COLO829 (cell line): Measurements from ENCODE around the gene DYNLT4.
"Not testable (repeated sequence)": the region's sequence is repeated elsewhere in the genome, so short reads cannot be mapped to it uniquely, and the experiment has no call there.

Experiments used
- DNase-seq: peaks from one replicate; pipeline ENCODE4 v3.0.0; 2012; ENCODE audit warnings: low spot score

Gene DYNLT4, protein sequence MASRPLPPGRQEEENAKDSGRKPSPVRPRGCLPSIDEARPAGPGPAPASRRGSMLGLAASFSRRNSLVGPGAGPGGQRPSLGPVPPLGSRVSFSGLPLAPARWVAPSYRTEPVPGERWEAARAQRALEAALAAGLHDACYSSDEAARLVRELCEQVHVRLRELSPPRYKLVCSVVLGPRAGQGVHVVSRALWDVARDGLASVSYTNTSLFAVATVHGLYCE

DNA sequence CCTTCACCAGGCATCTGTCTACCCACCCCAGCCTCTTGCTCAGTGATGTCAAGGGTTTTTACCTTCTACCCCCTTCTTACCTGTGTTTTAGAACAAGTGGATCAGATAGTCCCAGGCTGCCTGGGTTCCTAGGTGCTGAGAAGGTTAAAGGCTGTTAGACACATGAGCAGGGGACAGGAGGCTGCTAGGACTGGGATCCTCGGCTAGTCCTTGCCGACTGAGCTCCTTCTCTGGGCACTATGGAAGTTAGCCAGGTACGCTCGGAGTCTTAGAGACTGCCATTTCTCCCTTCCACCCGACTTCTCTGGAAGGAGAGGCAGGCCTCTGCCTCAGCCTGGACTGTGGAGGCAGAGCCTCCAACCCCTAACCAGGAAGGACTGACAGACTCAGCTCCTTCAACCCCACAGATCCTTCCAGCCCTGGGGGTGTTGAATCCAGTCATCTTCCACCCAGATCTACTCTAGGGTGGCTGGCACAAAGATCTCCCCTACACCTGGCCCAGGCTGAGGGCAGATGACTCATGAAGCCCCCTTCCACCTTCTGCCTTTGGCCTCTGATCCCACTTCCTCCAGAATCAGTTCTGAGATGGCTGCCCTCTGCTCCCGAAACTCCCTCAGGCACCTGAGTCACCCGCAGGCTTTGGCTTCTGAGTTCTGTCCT, at the start of gene DYNLT4:
TSS of gene DYNLT4 (minus strand) at position 648 of the 660 bp plus-strand sequence. CDS start 683 bp downstream, outside the sequence.
- DNase-seq, result no peak

DNA sequence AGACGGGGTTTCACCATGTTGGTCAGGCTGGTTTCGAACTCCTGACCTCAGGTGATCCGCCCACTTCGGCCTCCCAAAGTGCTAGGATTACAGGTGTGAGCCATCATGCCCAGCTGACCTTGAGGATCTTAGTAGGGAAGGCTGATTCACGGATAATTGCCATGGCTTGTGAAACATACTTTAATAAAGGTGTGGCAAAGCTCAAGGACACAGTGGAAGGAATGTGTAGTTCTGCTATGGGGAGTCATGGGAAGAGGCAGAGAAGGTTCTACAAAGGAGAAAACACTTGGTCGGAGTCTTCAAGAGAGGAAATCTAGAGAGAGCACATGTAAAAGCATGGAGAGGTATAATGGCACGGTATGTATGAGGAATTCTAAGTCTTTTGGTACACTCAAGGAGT, 48.6 kb upstream of the DYNLT4 start:
- DNase-seq, result no peak

DNA sequence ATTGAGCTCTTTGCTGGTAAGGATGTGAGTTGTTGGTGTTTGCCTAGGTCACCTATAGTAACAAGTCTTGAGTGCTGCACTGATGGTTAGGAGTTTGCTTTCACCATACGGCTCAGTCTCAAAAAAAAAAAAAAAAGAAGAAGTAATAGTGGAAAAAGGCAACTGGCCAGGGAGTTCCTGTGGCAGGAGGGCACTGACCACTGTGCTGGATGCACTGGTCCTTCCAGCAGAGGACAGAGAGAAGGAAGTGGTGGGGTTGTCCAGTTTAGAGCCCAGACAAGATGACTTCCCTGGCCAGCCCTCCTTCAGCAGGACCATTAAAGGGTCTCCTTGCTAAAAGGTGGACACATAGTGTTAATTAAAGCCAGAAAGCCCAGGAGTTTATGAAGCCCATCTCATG, 47.8 kb upstream of the DYNLT4 start:
- DNase-seq, result no peak

DNA sequence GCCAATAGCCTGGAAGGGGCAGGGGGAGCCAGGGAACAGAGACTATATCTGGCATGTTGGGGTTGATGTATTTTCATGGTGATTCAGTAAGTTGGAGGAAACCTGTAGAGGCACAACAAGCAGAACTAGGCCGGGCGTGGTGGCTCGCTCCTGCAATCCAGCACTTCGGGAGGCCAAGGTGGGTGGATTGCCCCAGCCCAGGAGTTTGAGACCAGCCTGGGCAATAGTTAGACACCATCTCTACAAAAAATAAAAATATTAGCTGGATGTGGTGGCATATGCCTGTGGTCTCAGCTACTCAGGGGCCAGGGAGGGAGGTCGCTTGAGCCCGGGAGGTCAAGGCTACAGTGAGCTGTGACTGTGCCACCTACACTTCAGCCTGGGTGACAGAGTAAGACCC, 46.0 kb upstream of the DYNLT4 start:
- no peak for DNase-seq

DNA sequence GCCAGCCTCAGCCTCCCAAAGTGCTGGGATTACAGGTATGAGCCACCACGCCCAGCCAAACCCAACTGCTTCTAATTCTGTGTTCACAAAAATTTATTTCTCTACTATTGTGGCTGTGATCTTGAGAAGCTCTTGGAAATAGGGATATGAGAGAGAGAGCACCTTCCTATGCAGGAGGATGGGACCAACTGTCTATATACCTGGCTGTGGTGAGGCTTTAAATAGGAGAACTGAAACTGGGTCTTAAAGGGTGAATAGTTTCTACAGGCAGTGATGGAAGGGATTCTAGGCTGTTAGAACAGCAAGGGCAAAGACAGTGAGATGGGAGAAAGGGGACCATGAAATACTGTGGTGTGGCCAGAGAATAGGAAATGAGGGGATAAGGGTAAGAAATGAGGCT, 44.2 kb upstream of the DYNLT4 start:
- DNase-seq, result no peak

DNA sequence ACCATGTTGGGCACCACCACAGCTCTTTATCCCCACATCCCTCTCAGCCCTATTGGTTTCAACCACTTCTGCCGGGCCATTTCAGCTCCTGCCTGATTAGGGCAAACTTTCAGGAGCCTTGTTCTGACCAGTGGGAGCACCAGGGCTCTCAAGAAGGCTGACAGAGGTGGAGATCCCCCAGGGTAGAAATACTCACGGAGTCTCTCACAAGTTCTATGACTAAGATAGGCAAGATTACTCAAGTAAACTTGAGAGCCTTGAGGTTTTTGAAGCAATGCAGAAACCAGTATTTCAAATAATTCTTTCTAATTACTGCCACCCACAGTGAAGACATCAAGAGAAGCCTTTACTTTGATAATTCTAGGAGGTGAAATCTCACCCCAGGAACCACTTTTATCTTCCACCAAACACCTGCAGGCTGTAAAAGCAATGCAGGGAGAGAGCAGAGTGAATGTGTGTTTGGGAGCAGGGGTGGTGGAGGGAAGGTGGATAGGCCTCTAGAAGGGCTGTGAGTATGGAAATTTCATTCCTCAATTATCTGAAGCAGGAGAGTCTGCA, 42.5 kb upstream of the DYNLT4 start:
- DNase-seq, result no peak

DNA sequence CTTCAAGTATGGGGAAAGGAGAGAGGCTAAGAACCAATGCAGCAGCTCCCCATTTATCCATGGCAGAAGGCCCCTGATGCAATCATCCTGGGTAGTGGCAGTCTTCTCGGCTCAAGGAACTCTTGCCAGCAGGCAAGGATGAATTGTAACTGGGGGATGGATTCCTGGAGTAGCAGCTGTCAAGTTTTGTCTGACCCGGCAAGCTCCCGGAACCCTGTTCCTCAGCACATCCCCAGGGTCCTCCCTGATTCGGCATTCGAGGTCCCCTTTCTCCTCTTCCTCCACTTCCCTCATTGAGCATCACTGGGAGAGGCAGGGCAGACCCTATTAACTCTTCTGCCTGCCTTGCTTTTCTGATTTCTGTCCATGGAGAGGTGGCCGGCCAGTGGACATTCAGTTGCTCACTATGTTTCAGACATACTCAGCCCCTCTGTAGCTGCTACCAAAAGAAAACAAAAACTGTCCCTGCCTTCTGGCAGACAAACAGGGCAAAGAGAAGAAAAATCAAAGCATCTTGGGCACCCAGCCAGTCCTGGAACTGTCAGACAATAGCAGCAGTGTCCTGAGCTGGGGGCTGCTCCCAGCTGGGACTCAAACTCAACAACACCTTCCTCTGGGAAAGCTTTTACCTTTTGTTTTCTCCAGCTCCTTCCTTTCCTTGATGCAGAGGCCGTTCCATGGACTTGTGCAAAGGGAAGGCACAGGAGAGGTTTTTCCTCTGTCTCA, 41.5 kb upstream of the DYNLT4 start:
- peak; percentile 57 for DNase-seq

DNA sequence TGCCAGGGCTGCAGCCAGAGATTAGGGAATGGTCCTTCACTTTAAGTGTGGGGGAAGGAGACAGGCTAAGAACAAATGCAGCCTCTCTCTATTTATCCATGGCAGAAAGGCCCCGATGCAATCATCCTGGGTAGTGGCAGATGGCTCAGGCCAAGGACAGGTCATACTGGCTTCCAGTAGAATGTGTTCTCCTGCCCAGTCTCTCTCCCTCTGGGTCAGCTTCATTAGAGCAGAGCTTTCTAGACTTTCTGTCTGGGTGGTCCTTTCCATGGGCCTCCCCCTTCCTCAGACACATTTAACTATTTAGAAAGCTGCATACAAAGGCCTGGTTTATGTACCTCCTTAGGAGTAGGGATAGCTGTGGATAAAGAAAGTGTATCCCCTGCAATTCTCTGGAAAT, 40.7 kb upstream of the DYNLT4 start:
- no peak for DNase-seq

DNA sequence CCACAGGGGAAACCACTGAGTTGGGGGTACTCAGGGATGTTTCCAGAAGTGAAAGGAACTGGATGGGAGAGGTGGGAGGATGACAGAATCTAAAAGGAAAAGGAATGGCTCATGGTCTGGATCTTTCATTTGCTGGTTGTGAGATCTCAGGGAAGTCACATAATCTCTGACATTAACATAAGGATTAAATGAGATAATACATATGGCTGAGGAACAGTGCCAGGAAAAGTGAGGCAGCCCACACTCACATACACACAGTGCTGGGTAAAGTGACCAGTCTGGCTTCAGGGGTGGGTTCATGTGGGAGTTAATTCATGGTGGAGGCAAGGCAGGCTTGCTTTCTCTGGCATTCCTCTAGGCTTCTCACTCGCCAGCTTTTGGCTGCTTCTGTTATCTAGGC, 39.8 kb upstream of the DYNLT4 start:
- no peak for DNase-seq

DNA sequence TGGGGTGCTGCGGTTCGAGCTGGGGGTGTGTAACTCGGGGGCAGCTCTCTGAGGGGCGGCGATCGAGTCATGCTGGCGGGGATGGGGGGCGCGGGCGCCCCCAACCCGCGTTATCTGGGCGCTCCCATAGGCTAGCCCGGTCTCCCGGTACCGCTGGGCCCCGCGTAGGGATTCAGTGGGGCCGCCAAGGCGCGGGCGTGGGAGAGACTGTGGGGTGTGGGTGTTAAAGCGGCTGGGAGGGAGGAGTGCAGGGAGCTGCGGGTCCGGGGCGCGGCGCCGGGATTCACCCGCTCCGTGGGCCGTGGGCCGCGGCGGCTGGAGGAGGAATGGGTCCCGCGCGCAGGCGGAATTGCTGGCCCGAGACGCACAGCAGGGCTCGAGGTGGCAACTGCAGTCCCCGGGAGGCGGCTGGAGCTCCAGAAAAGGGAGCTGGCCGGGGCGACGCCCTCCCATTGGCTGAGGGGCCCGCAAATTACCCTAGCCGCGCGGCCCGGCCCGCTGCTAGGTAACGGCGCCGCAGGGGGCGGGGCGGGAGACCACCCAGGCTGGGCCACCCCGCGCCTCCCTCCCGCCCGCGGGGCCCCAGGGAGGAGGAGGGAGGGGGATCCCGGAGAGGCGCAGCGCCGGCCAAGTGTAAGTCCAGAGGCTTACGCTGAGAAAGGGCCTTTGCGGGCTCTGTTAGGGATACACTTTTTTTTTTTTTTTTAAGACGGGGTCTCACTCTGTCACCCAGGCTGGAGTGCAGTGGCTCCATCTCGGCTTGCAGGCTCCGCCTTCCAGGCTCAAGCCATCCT, 35.9 kb upstream of the DYNLT4 start, which contains the start of gene PTCH2:
TSS of gene PTCH2 (minus strand) at position 392 of the 794 bp plus-strand sequence. CDS start at position 71, 321 bp downstream.
- no peak for DNase-seq

DNA sequence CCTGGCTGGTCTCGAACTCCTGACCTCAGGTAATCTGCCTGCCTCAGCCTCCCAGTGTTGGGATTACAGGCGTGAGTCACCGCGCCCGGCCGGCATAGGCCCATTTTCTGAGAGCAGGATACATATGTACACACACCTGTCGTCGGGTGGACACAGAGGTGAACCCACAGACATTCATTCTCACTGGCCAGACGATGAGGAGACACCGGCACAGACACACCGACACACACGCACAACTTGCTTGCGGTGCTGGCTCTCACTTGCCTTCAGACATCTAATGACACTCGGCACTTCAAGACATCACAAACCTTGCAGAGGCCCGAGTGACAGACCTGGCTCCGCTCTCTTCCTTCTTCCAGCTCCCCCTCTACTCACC, 35.3 kb upstream of the DYNLT4 start:
- no peak for DNase-seq

DNA sequence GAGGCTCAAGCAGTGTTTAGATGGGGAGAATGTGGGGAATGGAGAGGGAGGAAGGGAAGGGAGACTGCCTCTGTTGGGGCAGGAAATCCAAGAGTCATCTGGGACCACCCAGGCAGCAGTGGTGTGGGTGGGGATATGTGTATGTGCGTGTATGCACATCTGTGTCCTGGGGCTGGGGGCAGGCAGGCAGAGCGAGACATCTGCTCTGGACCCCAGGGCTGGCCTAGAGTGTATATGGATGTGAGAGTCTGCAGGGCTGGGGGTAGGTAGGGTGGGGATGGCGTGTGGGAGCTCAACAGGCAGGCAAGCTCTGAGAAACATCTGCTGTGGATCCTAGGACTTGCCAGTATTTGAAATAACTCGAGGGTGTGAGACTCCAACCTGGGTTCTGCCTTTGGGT, 32.4 kb upstream of the DYNLT4 start:
- DNase-seq, result no peak

DNA sequence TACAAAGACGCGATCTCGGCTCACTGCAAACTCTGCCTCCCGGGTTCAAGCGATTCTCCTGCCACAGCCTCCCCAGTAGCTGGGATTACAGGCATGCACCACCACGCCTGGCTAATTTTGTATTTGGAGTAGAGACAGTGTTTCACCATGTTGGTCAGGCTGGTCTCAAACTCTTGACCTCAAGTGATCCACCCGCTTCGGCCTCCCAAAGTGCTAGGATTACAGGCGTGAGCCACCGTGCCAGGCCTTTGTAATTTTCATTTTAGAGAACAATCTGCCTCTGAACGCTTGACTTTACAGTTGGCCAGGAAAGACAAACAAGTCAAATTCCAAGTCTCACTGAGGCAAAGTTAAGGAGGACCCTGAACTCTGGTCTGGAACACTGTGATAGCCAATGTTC, 31.1 kb upstream of the DYNLT4 start:
- not testable (repeated sequence) for DNase-seq

DNA sequence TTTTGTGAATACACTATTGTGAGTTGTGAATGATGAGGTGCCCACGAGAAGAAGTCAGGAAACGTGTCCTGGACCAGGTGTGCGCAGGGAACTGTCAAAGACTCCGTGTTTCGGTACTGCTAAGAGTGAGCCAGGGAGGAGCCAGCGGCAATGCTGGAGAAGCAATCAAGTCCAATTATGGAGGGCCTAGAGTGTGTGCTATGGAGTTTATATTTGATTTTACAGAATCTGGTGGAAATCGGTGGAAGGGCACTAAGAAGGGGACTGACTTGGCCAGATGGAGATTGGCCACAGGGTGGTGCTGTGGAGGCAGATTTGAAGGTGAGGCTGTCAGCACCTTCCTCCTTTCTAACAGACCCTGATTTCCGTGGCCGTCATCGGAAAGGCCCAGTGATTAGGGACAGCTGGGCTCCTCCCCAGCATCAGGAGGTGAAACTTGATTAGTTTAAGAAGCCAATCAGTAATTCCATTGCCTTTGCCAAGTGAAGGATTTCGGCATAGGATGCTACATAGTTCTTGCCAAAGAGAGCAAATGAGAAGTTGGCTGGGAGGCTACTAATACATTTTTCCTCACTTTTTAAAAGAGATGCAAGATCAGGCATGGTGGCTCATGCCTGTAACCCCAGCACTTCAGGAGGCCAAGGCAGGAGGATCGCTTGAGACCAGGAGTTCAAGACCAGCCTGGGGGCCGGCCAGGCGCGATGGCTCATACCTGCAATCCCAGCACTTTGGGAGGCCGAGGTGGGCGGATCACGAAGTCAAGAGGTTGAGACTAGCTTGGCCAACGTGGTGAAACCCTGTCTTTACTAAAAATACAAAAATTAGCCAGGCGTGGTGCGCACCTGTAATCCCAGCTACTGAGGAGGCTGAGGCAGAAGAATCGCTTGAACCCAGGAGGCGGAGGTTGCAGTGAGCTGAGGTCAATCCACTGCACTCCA, 28.9 kb upstream of the DYNLT4 start:
- DNase-seq, result peak; percentile 56

DNA sequence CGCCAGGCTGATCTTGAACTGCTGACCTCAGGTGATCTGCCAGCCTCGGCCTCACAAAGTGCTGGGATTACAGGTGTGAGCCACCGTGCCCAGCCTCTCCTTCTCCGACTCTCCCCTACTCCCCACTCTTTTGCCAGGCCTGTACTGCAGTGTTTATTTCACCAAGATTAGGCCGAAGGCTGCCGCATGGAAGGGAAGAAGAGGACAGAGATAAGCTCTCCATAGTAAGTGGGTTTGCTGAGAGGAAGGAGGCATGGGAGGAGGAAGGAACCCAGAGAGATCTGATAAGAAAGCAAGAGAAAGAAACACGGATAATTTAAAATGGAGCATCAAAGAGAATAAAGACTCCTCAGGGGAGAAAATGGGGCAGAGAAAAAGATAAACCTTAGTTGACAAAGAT, 27.2 kb upstream of the DYNLT4 start:
- no peak for DNase-seq

DNA sequence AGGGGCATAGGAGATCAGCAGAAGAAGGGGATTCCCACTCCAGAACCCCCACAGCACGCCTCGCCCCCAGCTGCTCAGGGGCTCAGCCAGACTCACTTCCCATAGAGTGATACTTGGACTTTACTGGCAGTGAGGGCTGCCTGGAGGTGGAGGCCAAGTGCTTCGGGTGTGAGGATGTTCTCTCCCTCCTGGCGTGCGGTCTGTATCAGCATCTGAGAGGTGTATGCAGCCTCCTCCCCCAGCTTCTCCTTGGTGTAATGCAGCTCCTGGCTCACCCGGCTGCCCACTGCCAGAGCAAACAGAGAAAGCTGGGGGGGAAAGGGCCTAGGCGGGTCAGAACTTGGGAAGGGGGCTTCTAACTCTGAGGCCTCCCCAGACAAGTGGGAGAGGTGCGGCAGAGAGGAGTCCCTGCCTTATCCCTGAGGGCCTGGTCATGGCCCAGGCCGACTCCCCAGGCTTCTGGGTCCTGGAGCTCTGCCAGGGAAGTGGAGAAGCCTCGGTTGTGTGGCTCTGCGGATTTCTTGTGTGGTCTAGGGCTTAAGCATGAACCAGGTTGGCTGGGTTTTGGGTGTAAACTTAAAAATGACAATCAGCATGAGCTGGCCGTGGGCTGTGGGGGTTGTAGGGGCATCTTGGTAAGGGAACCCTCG, 25.0 kb upstream of the DYNLT4 start:
- DNase-seq, result no peak

DNA sequence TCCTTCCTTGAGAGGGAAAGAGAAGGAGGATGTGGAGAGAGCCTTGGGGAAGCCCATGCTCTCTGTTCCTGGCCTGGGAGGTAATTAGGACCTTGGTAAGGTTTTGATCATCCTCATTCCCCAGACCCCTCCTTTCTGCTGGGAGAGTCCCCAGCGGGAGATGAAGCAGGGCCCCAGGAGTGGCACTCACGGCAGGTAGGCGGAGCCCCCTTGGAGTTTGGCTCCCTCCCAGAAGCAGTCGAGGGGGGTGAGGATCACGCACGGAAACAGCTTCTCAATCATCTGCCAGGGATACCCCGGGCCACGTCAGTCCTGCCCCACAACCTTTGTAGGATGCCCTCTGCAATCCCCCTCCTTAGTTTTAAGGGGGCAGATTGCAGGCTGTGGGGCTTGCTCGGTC, 24.4 kb upstream of the DYNLT4 start:
- DNase-seq, result no peak

DNA sequence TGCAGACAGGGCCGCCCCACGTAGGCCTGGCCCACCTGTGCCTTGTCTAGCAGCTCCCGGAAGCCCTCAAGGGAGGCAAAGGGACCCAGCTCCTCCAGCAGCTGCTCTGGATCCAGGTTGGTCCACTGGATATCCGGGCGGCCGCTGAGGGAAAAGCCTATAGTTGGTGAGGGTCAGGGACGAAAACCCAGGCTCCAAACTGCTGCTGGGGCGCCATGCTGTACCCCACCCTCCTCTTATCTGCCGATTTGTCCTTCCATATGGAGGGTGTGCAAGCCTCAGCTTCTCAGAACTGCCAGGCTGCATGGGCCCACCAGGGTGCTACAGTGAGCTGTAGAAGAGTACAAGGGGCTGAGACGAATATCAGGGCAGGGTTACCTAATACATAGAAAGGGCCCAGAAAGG, 23.8 kb upstream of the DYNLT4 start:
- DNase-seq, result no peak

DNA sequence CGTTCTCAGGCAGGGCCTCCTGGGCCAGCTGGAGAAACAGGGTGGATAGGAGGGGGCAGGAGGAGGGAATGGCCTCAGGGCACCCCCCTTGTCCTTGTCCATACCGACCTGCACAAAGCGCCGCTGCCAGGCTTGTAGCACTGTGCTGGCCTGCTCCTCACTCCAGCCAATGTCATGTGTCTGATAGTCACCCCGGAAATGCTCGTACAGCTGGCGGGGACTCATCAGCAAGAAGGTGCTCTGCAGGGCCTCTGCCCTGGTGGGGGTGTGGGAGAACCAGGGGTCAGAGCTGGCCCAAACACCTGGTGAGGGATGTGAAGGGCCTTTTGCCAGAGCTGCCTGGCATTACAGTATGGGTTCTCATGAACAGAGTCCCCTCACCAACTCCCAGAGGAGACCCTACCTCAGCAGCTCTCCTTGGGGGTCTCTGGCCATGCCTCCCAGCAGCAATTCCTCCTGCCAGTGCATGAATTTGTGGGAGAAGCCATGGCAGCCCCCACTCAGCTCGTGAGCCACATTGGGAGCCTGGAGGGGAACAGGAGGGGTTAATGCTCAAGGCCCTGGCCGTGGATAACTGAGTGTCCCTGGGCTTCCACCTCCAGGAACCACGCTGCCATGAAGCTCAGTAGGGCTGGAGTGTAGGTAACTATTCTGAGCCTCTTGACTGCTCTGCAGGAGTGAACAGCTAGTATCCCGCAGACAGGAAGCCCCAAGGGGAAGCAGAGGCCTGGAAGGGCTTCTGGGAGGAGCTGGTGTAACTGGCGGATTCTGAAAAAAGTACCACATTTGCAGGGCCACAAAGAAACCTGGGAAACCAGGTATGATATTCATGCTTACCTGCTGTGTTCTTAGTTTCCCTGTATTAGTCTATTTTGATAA, 22.6 kb upstream of the DYNLT4 start:
- DNase-seq, result no peak
